DMS 273 (cell line): ENCODE data around the gene LRP5.

Experiments used
- DNase-seq: peaks from one replicate; lab custom pipeline; 2025; ENCODE audit not compliant: unreplicated experiment; lab: John Stamatoyannopoulos, UW

The LRP5 gene

GRCh38 chr11:68345776-68346461 is 33.5 kb downstream of the LRP5 start:
- no peak for DNase-seq

GRCh38 chr11:68346462-68346790 is 34.0 kb downstream of the LRP5 start:
- no peak for DNase-seq

DNA sequence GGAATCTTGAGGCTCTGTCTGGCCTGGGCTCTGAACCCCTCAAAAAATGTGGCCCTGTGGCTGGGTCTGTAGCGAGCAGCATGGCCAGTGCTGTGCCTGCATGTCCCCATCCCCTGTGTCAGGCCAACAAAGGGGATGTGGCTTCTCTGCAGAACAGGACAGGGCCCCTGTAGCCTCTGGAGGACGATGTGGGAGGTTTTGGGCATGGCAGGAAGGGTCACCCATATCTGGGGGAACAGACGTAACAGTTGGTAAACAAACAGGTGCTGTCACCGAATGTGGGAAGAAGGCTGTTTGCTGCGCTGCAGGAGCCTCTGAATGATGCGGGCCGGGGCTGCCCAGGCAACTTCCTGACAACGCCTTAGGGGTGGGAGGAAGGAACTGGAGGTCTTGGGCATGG is 35.0 kb downstream of the LRP5 start:
- no peak for DNase-seq

- no peak for DNase-seq
Observed at GRCh38 chr11:68347841-68348240, 35.5 kb downstream of the LRP5 start.

DNA sequence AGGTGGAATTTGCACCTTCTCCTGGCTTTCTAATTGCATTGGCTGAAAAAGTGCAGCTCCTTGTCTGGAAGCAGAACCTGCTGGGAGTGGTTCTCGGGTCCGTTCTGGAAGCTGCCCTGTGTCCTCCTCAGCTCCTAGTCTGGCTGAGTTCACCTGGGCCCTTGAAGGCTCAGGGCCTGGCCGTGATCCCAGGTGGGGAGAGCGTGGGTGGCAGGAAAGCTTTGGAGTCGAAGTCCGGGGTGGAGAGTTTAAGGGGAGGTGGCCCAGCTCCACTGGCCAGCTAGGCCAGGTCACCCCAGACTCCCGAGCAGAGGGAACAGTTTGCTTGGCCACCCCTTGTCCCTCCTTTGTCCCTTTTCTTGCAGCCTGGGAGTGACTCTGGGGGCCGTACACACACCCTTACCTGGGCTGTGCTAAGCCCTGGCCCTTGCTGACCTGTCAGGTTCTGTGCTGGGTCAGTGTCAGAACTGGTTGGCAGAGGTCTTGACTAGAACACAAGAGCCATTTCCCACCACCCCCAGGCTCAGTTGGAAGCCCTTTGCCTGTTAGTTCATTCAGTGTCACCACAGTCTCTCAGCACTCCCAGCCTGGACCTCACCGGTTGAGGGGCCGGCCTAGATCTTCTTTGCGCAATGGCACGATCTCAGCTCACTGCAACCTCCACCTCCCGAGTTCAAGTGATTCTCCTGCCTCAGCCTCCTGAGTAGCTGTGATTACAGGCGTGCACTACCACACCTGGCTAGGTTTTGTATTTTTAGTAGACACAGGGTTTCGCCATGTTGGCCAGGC is 37.3 kb downstream of the LRP5 start:
- DNase-seq = no peak

GRCh38 chr11:68350759-68351449 is 38.5 kb downstream of the LRP5 start:
- no peak for DNase-seq

GRCh38 chr11:68351450-68352275 is 39.3 kb downstream of the LRP5 start:
- DNase-seq = no peak

GRCh38 chr11:68352591-68352990 is 40.2 kb downstream of the LRP5 start:
- DNase-seq = no peak

DNA sequence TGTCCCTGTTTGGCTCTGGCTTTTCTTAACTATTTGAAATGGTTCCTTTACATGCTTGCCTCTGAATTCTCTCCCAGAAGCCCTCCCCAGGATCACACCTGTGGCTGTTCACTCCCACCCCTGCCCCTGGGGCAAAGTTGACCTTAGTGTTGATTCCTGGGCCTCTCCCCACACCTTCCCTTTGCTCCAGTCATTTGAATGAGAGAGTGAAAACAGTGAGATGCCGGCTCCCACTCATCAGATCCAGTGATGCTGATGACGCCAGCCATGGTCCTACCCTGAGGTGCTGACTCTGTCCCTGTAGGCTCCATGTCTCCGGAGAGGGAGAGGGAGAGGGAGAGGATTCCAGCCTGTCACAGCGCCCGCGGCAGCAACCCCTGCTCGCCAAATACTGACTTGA is 40.7 kb downstream of the LRP5 start:
- DNase-seq = no peak

- DNase-seq = no peak
Observed at GRCh38 chr11:68353669-68354068, 41.3 kb downstream of the LRP5 start.

DNA sequence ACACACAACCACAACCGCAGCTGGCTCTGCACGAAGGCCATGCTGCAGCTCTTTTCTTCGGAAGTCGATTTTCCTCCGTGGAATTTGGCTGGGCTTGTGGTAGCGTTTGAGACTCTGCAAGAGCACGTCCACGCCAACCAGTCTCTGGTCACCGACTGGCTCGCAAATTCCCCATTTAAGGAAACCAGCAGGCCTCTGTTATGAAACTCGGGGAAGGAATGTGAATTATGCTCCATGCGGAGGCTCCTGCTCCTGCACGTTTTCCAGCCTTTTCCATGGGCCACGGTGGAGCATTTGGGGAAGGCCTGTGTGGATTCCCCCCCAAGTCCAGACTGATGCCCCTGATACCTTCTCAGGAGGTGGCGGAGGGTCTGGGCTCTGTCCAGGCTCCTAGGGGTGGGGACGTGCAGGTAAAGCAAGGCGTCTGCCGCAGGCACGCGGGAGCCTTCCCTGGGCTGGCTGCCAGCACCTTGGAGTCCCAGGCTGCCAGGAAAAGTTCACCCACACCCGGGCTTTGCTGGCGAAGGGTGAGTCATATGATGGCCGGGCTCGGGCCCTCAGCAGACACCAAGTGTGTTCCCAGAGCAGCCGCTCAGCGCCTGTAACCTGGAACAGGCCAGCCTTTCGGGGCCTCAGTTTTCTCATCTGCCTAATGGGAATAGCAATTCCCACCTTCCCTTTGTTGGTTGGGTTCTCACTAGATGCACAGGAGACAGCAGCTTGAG is 41.9 kb downstream of the LRP5 start:
- DNase-seq = peak; percentile 73

DNA sequence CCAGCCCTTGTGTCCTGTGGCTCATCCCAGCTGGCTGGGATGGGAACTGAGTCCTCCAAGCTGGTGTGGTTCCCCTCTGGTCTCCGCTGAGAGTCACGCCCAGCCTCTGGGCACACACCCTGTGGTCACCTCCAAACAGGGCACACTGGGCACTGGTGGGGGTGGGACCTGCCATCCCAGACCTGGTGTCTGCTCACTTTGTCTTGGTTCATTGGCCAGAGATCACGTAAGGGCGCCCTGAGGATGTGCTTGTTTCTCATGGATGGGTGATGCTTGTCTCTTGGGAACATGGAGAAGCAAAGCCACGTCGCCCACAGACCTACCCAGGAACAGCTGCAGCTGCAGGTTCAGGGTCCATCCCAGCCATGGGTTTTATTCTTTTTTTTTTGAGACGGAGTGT is 43.1 kb downstream of the LRP5 start:
- no peak for DNase-seq

DNA sequence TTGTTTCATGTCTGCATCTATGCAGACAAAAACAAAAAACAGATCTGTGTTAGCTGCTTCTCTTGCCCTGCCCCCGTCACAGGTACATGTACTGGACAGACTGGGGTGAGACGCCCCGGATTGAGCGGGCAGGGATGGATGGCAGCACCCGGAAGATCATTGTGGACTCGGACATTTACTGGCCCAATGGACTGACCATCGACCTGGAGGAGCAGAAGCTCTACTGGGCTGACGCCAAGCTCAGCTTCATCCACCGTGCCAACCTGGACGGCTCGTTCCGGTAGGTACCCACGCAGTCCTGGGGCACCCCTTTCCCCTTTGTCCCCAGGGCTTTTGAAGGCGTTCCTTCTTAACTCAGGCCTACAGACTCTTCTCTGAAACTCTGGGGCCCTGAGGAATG is 45.2 kb downstream of the LRP5 start:
- DNase-seq = no peak

- DNase-seq = no peak
Observed at GRCh38 chr11:68358416-68358815, 46.0 kb downstream of the LRP5 start.

- DNase-seq = no peak
Observed at GRCh38 chr11:68361702-68362101, 49.3 kb downstream of the LRP5 start.

GRCh38 chr11:68362801-68363379 is 50.5 kb downstream of the LRP5 start:
- no peak for DNase-seq

DNA sequence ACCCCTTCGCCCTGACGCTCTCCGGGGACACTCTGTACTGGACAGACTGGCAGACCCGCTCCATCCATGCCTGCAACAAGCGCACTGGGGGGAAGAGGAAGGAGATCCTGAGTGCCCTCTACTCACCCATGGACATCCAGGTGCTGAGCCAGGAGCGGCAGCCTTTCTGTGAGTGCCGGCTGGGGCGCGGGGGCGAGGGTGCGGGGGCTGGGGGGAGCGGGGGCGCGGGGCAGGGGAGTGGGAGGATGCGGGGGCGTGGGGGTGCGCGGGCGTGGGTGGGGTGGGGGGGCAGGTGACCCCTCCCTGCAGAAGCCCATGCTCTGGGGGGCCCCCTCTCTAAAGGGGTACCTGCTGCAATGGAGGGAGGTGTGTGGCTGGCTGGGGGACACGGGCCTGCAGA is 51.4 kb downstream of the LRP5 start:
- DNase-seq = no peak

GRCh38 chr11:68364581-68364980 is 52.2 kb downstream of the LRP5 start:
- no peak for DNase-seq

GRCh38 chr11:68365943-68366435 is 53.6 kb downstream of the LRP5 start:
- no peak for DNase-seq

GRCh38 chr11:68367252-68367651 is 54.9 kb downstream of the LRP5 start:
- DNase-seq = no peak
